Measurements from ENCODE around the gene COL4A1.

COL4A1 gene

DNA sequence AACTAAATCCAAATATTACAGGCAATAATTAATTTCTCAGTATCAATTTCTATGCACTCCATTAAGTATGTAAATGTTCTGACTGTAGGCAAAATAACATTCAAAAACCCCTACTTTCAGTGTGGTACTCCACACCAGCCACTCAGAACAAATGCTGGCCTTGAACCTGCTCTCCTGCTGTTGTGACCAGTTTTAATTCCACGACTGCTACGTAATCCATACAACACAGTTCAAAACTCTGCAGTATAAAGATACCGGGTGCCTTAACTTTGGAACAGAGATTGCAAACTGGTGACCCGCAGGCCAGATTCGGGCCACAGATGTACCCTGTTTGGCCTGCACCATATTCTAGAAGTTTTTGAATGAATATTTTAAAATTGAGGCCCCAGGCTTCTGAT lies 30.4 kb downstream of the COL4A1 start:
- DNase-seq (ENCODE audit: low spot score), result no peak
- no peak for FAIRE-seq

GRCh38 chr13:110275931-110276552 lies 30.9 kb downstream of the COL4A1 start:
- no peak for DNase-seq (ENCODE audit: low spot score)
- FAIRE-seq, result no peak

DNA sequence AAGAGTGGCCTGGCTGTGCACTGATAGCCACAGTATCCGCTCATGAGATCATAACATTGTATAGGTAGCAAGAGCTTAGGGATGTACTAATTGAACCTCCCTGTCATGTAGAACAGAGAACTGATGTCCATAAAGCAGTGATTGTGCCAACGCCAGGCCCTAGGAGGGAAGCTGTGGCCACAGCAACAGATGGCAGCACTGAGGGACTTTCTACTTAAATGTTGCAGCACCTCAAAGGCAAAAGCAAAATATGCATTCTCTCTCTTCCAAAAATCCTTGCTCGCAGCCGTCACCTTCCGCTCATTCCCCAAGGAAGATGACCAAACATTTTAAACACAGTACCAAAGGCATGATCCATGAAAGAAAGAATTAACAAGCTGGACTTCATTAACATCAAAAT lies 32.3 kb downstream of the COL4A1 start:
- no peak for FAIRE-seq
- no peak for DNase-seq (ENCODE audit: low spot score)

DNA sequence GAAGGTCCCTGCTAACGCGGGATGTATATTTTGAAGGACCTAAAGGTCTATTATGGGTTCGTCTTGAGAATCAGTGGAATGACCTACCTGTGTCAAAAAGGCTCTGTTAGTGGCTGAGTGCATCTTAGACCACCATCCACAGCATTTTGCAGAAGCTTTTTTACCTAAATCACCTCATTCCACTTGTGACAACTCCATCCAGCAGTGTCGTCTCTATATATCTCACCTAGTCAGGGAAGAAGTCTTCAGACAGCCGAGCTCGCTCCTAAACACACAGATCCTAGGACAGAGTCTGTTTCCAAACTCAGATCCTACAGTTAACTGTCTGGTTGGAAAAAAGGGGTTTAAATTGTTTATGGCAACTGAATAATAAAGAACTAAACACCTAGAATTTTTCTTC lies 33.7 kb downstream of the COL4A1 start:
- FAIRE-seq (no peak), DNase-seq (ENCODE audit: low spot score) (no peak)

DNA sequence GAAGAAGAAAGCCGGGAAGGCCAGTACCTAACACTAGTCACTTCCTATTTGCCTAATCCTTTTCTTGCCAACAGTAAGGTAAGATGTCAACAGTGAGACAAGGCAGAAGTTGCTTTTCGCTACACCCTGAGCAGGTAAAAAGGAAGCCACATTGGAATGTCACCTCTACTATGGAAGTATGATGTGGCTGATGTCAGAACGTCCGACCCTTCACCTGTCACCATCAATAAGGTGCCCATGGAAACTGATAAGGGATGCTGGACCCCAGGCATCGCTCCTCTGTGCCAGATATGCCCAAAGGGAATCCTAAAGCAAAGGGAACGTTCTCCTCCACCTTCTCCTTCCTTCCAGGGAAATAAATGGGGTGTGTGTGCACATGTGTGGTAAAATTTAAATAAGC lies 34.3 kb downstream of the COL4A1 start:
- FAIRE-seq (no peak), DNase-seq (ENCODE audit: low spot score) (no peak)

- no peak for DNase-seq (ENCODE audit: low spot score)
- FAIRE-seq, result no peak
Measured at GRCh38 chr13:110272227-110272626, 34.7 kb downstream of the COL4A1 start.

DNA sequence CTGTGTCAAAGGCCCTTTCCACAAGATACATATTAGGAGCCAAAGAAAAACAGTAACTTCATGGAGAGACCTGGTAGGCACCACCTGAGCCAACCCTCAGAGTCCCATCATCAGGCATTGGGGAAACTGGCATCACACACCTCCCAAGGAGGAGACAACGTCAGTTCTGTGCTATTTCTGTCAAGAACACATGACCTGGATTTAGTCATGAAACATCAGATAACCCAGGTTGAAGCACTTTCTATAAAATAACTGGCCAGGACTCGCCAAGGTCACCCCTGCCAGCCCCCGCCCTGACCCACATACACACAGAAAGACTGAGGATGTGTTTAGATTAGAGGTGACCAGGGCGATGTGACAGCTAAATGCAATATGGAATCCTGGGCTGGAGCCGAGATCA lies 35.6 kb downstream of the COL4A1 start:
- no peak for FAIRE-seq
- DNase-seq (ENCODE audit: low spot score), result no peak

GRCh38 chr13:110270507-110270906 lies 36.5 kb downstream of the COL4A1 start:
- FAIRE-seq, result no peak
- no peak for DNase-seq (ENCODE audit: low spot score)

DNA sequence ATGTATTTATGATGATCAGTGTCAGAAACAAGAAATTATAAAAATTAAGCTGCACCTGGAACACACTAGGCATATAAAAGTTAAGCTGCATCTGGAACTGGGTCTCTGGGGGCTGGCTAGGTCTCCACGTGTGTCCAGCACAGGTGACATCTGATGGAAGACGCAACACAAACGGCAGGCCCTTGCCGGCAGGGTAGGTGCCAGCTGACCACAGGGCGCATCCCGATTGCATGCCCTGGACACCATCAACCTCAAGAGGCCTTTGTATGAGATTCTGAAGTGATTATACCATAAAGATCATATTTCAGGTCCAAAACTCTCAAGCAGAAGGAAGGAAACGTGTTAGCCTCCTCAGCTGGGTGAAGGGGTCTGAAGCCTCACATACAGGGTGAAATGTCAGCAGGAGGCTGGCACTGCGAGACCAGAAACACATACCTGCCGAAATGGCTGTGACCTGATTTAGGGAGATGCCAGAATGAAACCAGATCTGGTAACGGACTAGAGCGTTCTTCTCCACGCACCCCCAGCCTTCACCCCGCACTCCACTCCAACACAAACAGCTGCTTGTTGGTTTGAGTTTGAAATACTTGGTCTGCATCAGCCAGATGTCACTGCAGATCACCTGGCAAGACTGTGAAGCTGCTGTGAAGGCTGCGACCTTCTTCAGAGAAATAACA lies 37.3 kb downstream of the COL4A1 start:
- DNase-seq (ENCODE audit: low spot score), result no peak
- no peak for FAIRE-seq

GRCh38 chr13:110268576-110269185 lies 38.3 kb downstream of the COL4A1 start:
- DNase-seq (ENCODE audit: low spot score), result no peak
- FAIRE-seq, result no peak

GRCh38 chr13:110268061-110268460 lies 38.9 kb downstream of the COL4A1 start:
- no peak for FAIRE-seq

DNA sequence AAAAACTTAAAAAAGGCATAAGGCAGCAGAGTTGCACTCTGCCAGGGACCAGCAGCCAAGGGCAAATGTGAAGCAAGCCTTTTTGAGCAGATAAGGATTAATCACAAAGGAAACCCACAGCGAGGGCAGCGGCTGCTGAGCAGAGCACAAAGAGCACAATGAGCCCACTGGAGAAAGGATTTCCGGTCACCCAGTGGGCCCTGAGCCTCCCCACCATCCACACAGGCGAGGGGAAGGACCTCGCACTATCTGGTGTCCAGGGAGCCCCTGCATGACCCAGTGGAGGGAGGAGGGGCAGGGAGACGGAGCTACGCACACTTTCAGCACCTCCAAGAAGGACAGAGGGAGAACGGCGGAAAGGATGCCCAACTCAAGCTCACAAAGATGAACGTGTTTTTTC lies 40.0 kb downstream of the COL4A1 start:
- FAIRE-seq (no peak), DNase-seq (ENCODE audit: low spot score) (no peak)

More at GRCh38 chr13:110268061-110268460, 38.9 kb downstream of the COL4A1 start:
- no peak for DNase-seq (ENCODE audit: low spot score)

DNA sequence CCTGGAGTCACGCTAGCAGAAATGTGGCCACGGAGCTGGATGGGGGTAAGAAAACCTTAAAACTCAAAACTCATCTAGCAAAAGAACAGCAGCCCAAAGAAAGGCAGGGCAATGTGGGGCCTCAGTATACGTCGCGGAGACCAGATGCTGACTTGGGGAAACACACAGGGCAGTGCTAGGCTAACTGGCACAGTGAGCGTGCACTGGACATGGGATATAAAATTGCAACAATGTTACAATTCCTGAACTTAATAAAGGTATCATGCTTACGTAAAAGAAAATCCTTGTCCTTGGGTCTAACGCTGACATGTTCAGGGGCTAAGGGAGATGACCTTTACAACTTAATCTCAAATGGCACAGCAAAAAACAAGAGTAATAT lies 40.5 kb downstream of the COL4A1 start:
- DNase-seq (ENCODE audit: low spot score) (no peak), FAIRE-seq (no peak)

DNA sequence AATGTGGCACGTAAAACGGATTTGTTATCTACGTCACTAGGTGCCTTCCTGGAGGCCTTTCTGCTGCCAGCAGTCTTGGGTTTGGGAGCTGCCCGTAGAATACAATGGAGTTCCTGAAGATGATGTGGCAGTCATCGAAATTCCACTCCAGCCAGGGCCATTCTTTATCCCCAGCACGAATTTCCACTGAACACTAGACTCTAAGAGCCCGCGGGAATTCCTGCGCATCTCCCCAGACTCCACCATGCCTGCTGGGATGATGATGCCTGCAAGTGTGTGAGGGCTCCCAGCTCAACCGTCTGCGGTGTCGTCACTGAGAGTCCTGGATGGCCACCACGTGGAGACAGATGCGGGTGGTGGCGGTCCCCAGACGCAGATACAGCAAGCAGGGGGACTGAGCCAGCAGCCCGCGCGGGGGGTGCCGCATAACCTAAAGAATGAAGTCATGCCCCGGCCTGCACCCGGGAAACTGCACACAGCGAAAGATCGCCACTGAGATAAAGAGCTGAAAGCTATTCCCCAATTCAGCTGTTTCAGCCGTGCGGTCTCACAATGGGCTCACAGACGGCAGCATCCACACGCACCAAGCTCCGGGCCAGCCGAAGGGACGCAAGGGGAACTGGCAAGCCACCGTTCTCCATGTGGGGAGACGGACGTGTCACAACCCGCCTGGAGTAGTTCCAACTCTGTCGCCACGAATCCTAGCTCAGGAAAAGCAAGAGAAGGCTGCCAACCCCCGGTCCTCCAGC lies 41.1 kb downstream of the COL4A1 start:
- no peak for DNase-seq (ENCODE audit: low spot score)
- no peak for FAIRE-seq

DNA sequence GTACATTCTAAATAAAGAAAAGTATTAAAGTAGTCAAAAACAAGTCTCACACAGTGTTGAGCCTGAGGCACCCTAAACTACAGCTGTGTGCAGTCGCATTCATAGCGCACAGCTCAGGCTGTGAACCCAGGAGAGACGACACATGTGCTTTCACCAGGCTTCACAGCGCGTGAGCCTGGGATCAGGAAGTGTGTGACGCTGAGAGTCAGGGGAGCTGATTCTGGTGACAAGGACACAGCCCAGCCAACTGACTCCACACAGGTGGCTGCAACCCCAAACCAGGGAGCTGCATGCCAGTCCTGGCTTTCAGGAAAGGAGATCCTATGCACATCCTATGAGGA lies 41.6 kb downstream of the COL4A1 start:
- FAIRE-seq, result no peak
- DNase-seq (ENCODE audit: low spot score), result no peak

DNA sequence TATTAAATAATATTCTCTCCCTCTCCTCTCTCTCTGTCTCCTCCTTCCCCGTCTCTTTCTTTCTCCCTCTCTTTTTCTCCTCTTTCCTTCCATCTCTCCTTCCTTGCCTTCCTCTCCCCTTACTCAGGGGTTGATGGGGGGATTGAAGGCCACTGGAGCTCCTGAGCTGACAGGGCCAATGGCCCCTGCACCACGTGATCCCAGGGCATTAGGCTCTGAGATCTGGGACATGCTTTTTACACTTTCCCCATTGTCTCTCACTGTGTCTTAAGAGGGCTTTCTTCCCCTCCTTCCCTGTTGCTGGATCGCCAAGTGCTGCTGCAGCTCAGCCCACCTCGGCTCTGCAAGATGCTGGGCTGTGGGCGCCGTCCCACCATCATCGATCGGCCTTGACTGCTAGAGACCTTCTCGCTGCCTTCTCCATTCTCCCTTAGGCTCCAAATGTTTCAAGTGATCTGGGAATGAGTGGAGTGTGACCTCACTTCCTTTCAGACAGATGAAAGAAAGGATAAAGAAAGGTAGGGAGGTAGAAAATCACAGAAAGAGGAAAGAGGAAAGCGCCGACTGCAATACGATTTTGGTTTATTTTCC lies 42.2 kb downstream of the COL4A1 start:
- no peak for FAIRE-seq
- no peak for DNase-seq (ENCODE audit: low spot score)

DNA sequence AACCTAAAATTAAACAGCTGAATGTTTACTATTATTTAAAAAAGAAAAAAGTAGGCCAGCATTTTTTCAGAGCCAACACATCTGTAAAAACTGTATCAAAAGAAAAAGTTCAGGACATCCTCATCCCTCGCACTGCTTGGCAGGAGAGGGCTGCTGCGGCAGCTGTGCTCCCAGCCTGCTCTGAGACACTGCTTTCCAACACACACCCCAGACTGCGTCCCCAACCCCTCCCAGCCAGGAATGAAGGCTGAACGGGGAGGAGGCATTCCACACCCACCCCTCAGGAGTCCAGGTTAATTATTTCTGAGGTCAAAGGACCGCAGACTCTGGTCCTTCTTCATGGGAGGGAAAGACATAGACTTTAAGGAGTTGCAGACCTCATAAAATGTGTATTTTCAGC lies 43.1 kb downstream of the COL4A1 start:
- FAIRE-seq, result no peak
- no peak for DNase-seq (ENCODE audit: low spot score)

DNA sequence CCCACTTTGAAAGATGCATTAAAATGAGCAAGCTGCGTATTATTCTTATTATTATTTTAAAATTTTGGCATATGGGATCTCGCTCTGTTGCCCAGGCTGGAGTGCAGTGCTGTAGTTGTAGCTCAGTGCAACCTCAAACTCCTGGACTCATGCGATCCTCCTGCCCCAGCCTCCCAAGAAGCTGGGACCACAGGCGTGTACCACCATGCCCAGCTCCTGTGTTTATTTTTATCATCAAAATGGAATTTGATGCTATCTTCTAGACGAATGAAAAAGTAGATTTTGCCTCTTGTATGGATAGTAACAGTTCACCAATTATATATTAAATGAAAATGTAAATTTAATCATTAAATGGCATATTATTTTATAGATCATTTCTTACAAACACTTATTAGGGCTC lies 43.6 kb downstream of the COL4A1 start:
- FAIRE-seq, result no peak

GRCh38 chr13:110262508-110263291 lies 44.3 kb downstream of the COL4A1 start:
- DNase-seq (ENCODE audit: low spot score) (no peak), FAIRE-seq (no peak)

More for the DNA sequence above, 43.6 kb downstream of the COL4A1 start:
- no peak for DNase-seq (ENCODE audit: low spot score)

DNA sequence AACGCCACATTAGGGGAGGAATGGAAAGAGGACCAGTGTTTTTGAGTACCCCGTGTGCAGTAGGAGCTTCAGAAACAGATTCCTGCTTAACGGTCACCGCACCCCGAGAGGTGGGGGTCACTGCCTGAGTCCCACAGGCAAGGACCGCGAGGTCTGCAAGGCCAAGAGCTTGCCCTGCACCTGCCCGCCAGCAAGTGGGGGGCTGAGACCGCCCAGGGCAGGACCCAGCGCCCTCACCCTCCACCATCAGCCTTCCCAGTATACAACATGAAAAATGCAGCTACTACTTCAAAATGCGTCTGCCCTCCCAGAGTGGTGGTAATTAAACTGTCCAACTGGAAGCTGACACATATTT lies 44.9 kb downstream of the COL4A1 start:
- DNase-seq (ENCODE audit: low spot score) (no peak), FAIRE-seq (no peak)

All from urothelium cell line (cell line).